A673 (cell line): ENCODE measurements around the gene PLEKHG3. TPM values are rescaled to one million over a fixed set of nuclear protein-coding genes. Genes with fewer than 3 reads are reported as not detected.

Experiments used
- BruUV-seq: library from RNA; stranded (reverse); fragments of 400-500 nt; replicated peaks from 2 replicates; lab custom pipeline; 2021; lab: Mats Ljungman, UMichigan
- CTCF ChIA-PET: fragments of 300-600 bp; sonication (Branson Sonifier 250); formaldehyde crosslinking; loops from one replicate; lab custom pipeline; 2022; ENCODE audit warnings: antibody characterized with exemption; lab: Charles Lee
- POLR2A ChIA-PET: fragments of 300-600 bp; sonication (Branson Sonifier 250); formaldehyde crosslinking; loops from one replicate; lab custom pipeline; 2022; ENCODE audit warnings: antibody characterized with exemption; ENCODE audit not compliant: low non-redundant PET; lab: Charles Lee
- DNase-seq: peaks from one replicate; pipeline ENCODE4 v3.0.0-alpha.2; 2015; ENCODE audit warnings: low spot score
- H3K27ac ChIP-seq: fragments of 200-600 bp; sonication (generic); 2 replicates; pipeline ENCODE4 v1.5.1; 2016; ENCODE audit warnings: mixed run types, low read depth, mild to moderate bottlenecking, mixed read lengths, antibody characterized with exemption, low read length; ENCODE audit not compliant: poor library complexity, severe bottlenecking
- H3K27me3 ChIP-seq: fragments of 200-600 bp; sonication (generic); replicated peaks from 2 replicates; pipeline ENCODE4 v1.6.1; 2017; ENCODE audit warnings: mixed run types, low read depth, mild to moderate bottlenecking, mixed read lengths, antibody characterized with exemption, low read length; ENCODE audit not compliant: insufficient read depth, poor library complexity
- H3K36me3 ChIP-seq: fragments of 200-600 bp; sonication (generic); 2 replicates; pipeline ENCODE4 v1.6.1; 2016; ENCODE audit warnings: mixed run types, mild to moderate bottlenecking, mixed read lengths, antibody characterized with exemption, low read length; ENCODE audit not compliant: insufficient read depth, poor library complexity, severe bottlenecking
- H3K4me1 ChIP-seq: fragments of 200-600 bp; sonication (generic); 2 replicates; pipeline ENCODE4 v1.6.1; 2017; ENCODE audit warnings: mixed run types, mild to moderate bottlenecking, mixed read lengths, antibody characterized with exemption, low read length; ENCODE audit not compliant: insufficient read depth, poor library complexity, severe bottlenecking
- H3K4me3 ChIP-seq: fragments of 200-600 bp; sonication (generic); 2 replicates; pipeline ENCODE4 v1.5.1; 2016; ENCODE audit warnings: low read depth, mixed run types, mild to moderate bottlenecking, mixed read lengths, low read length; ENCODE audit not compliant: poor library complexity, severe bottlenecking
- H3K9me3 ChIP-seq: fragments of 200-600 bp; sonication (generic); 2 replicates; pipeline ENCODE4 v1.6.1; 2016; ENCODE audit warnings: mixed run types, low read depth, mild to moderate bottlenecking, mixed read lengths, antibody characterized with exemption, low read length; ENCODE audit not compliant: poor library complexity, severe bottlenecking
- EZH2 ChIP-seq: fragments of 200-600 bp; sonication (generic); IDR thresholded peaks from 2 replicates; pipeline ENCODE4 v1.6.1; 2017; ENCODE audit warnings: borderline replicate concordance, low read depth, mild to moderate bottlenecking, mixed read lengths, antibody characterized with exemption, low read length; ENCODE audit not compliant: poor library complexity, severe bottlenecking
- intact Hi-C: fragments of 100-400 bp; cut with micrococcal nuclease; formaldehyde crosslinking; loops from one replicate; pipeline ENCODE4 v1.10.0; 2022; ENCODE audit not compliant: unreplicated experiment
- total RNA-seq: library from RNA; stranded (reverse); gene quantifications from 2 replicates; pipeline ENCODE4 v1.2.3, GENCODE V29; 2021
- TF ChIP-seq, protein P1 (sequence below): fragments of 300-800, 200-600 bp; sonication (generic); conservative IDR thresholded peaks from 2 replicates; pipeline ENCODE4 v1.5.1; 2017; ENCODE audit warnings: low read depth, mild to moderate bottlenecking, antibody characterized with exemption, low read length, moderate library complexity, mixed read lengths

The PLEKHG3 gene
- total RNA-seq, 1 experiment from 2014 or later, result 29.6 TPM

- POLR2A ChIA-PET, result no interaction called here
- no peak for DNase-seq
- BruUV-seq, result no TSS peak
- Histone ChIP-seq H3K4me1 (no peaks in the 10 kb centered on the region), H3K4me3 (no peak overlapping the region), H3K27ac (no peak overlapping the region), H3K9me3 (no peaks in the 10 kb centered on the region), H3K27me3 (no peaks in the 10 kb centered on the region), H3K36me3 (peaks cover 14% of the 10 kb centered on the region)
- intact Hi-C loops, result no loop called here
- TF ChIP-seq, protein P1, sequence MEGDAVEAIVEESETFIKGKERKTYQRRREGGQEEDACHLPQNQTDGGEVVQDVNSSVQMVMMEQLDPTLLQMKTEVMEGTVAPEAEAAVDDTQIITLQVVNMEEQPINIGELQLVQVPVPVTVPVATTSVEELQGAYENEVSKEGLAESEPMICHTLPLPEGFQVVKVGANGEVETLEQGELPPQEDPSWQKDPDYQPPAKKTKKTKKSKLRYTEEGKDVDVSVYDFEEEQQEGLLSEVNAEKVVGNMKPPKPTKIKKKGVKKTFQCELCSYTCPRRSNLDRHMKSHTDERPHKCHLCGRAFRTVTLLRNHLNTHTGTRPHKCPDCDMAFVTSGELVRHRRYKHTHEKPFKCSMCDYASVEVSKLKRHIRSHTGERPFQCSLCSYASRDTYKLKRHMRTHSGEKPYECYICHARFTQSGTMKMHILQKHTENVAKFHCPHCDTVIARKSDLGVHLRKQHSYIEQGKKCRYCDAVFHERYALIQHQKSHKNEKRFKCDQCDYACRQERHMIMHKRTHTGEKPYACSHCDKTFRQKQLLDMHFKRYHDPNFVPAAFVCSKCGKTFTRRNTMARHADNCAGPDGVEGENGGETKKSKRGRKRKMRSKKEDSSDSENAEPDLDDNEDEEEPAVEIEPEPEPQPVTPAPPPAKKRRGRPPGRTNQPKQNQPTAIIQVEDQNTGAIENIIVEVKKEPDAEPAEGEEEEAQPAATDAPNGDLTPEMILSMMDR, result no peak
- no peak for TF ChIP-seq EZH2
- CTCF ChIA-PET, result no interaction called here
These were observed 43.1 kb downstream of the PLEKHG3 start for GRCh38 chr14:64747327-64747726.

- Histone ChIP-seq H3K27ac (no peak overlapping the region), H3K27me3 (no peaks in the 10 kb centered on the region), H3K36me3 (peaks cover 3% of the 10 kb centered on the region), H3K4me1 (no peaks in the 10 kb centered on the region), H3K9me3 (no peaks in the 10 kb centered on the region), H3K4me3 (no peak overlapping the region)
- DNase-seq, result no peak
- ChIA-PET CTCF (interaction anchor here (0.7 kb wide), 1 partner anchor 16 kb away, joined by 9 read pairs; no protein-coding TSS in a partner anchor), POLR2A (no interaction called here)
- intact Hi-C loops, result no loop called here
- BruUV-seq, result no TSS peak
- TF ChIP-seq, protein P1, result no peak
- no peak for TF ChIP-seq EZH2
These were observed 44.3 kb downstream of the PLEKHG3 start for GRCh38 chr14:64748521-64748920.

DNA sequence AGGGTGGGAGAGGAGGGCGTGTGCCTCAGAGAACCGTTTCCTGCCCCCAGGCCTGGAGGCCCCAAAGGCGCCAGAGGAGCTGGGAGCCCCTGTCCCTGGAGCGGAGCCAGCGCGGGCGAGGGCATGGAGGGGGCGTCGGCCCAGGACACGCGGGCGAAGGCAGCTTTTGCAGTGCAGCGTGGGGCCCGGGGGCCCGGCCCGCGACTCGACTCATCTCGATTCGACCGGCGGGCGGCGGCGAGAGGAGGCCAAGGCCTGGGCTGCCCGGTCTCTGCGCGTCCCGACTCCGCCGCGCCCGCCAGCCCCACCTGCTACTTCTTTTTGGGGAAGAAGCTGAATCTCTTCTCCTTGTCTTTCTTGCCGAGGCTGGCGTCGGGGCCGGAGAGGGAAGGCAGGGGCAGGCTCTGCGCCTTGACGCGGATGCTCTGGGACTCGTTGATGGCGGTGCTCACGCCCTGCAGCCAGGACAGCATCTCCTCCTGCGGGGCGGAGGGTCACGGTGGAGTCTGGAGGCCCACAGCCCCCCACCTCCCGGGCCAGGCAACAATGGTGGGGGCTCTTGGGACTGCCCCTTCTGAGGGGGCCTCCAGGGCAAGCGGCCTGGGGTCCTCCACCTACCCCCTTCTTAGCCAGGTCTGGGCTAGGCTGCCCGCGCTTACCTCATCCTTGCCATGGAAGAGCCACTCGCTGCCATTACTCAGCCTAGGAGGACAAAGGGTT is 44.9 kb downstream of the PLEKHG3 start:
- no peak for TF ChIP-seq EZH2
- TF ChIP-seq, protein P1, result no peak
- intact Hi-C loops, result no loop called here
- POLR2A ChIA-PET, result no interaction called here
- H3K4me1 ChIP-seq, result no peaks in the 10 kb centered on the region
- no peaks in the 10 kb centered on the region for H3K9me3 ChIP-seq
- CTCF ChIA-PET, result interaction anchor here (0.7 kb wide), 1 partner anchor 16 kb away, joined by 9 read pairs; no protein-coding TSS in a partner anchor
- no peak overlapping the region for H3K4me3 ChIP-seq
- H3K36me3 ChIP-seq, result no peaks in the 10 kb centered on the region
- no peak for DNase-seq
- no peak overlapping the region for H3K27ac ChIP-seq
- no TSS peak for BruUV-seq
- no peaks in the 10 kb centered on the region for H3K27me3 ChIP-seq
